Activated B cell treated with CpG ODN at 0.5 μM for 24 hours (primary cell): ENCODE measurements around the gene ACTR3C. TPM values are rescaled to one million over a fixed set of nuclear protein-coding genes. Genes with fewer than 3 reads are reported as not detected.

Experiments used
- ATAC-seq: fragments of 200-7000 bp; cut with Tn5 transposase; one replicate; pipeline ENCODE4 v1.10.0; 2021; ENCODE audit warnings: low read depth, mild to moderate bottlenecking, moderate library complexity
- CTCF ChIA-PET: fragments of 350-600 bp; sonication (Branson Sonifier 250); formaldehyde crosslinking; loops from one replicate; lab custom pipeline; 2021; ENCODE audit warnings: antibody characterized with exemption; lab: Charles Lee
- POLR2A ChIA-PET: fragments of 350-600 bp; sonication (Branson Sonifier 250); formaldehyde crosslinking; loops from one replicate; lab custom pipeline; 2021; ENCODE audit warnings: antibody characterized with exemption; lab: Charles Lee
- DNase-seq: peaks from one replicate; pipeline ENCODE4 v3.0.0; 2022
- H3K27ac Mint-ChIP-seq: one replicate; pipeline ENCODE4 v1.8.0; 2020; ENCODE audit warnings: mixed read lengths
- H3K27me3 Mint-ChIP-seq: one replicate; pipeline ENCODE4 v1.8.0; 2021; ENCODE audit warnings: mixed read lengths
- H3K36me3 Mint-ChIP-seq: one replicate; pipeline ENCODE4 v1.8.0; 2021; ENCODE audit warnings: low read depth, mixed read lengths
- H3K4me1 Mint-ChIP-seq: one replicate; pipeline ENCODE4 v1.8.0; 2021; ENCODE audit warnings: mixed read lengths
- H3K4me3 Mint-ChIP-seq: one replicate; pipeline ENCODE4 v1.8.0; 2020; ENCODE audit warnings: mild to moderate bottlenecking, mixed read lengths
- H3K9me3 Mint-ChIP-seq: one replicate; pipeline ENCODE4 v1.8.0; 2020; ENCODE audit warnings: mixed read lengths
- CTCF ChIP-seq: fragments of 200-600 bp; IDR thresholded peaks from one replicate; pipeline ENCODE4 v1.8.0; 2022; ENCODE audit warnings: antibody characterized with exemption, mild to moderate bottlenecking
- intact Hi-C: fragments of 100-400 bp; cut with micrococcal nuclease; formaldehyde crosslinking; loops from one replicate; pipeline ENCODE4 v1.15.1; 2024
- total RNA-seq: library from RNA; stranded (reverse); gene quantifications from 2 replicates; pipeline ENCODE4 v1.2.3, GENCODE V29; 2022

ACTR3C gene
- total RNA-seq, 1 donor from 2014 or later, result 14.3 TPM

- H3K4me1 Mint-ChIP-seq, result peaks cover 24% of the 10 kb centered on the region
- peak overlapping the region; percentile 68 for H3K27ac Mint-ChIP-seq
- H3K36me3 Mint-ChIP-seq, result no peaks in the 10 kb centered on the region
- no peaks in the 10 kb centered on the region for H3K9me3 Mint-ChIP-seq
- ChIA-PET POLR2A (interaction anchor here (1.0 to 3.4 kb wide), 7 partner anchors 9 to 76 kb away, joined by 3 to 34 read pairs (median 7); partner anchors contain the start of gene REPIN1), CTCF (interaction anchor here (1.4 to 5.1 kb wide), 5 partner anchors 8 to 65 kb away, joined by 3 to 24 read pairs (median 6); a partner anchor contains a TSS)
- intact Hi-C loops, result loop anchor here (2.0 to 10.0 kb wide), 2 partner anchors 34 to 398 kb away; partner anchors contain the start of genes ACTR3C and LRRC61
- no peak for DNase-seq
- TF ChIP-seq CTCF, result no peak
- ATAC-seq, result peak; percentile 72
- no peak overlapping the region for H3K4me3 Mint-ChIP-seq
- no peaks in the 10 kb centered on the region for H3K27me3 Mint-ChIP-seq
Measured at GRCh38 chr7:150357270-150357669, 33.9 kb upstream of the ACTR3C start.

DNA sequence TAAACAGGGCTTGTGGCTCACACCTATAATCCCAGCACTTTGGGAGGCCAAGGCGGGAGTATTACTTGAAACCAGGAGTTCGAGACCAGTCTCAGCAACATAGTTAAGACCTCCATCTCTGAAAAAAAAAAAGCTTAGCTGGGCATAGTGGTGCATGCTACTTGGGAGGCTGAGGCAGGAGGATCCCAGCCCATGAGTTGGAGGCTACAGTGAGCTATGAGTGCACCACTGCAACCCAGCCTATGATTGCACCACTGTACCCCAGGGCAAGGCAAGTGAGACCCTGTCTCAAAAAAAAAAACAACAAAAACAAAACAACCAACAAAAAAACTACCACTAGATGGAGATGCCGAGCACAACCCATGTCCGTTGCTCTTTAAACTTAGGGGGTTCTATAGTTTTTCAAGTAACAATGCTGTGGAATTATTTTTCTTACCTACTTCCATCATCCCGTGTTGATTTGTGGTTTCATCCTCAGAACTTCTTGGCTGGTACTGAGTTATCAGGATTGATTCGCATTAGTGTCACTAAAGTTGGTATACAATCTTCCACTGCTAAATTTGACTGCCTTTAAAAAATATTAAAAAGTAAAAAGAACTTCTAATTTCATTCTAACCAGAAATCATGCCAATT lies 33.0 kb upstream of the ACTR3C start:
- intact Hi-C loops, result loop anchor here (1.0 to 10.0 kb wide), 6 partner anchors 9 to 398 kb away; partner anchors contain the start of genes ACTR3C, LRRC61 and ZNF775
- peak; percentile 31 for TF ChIP-seq CTCF
- Mint-ChIP-seq H3K27me3 (no peaks in the 10 kb centered on the region), H3K4me1 (peaks cover 16% of the 10 kb centered on the region), H3K9me3 (no peaks in the 10 kb centered on the region), H3K36me3 (no peaks in the 10 kb centered on the region), H3K4me3 (no peak overlapping the region), H3K27ac (no peak overlapping the region)
- no peak for DNase-seq
- POLR2A ChIA-PET, result interaction anchor here (0.6 to 3.4 kb wide), 7 partner anchors 9 to 63 kb away, joined by 3 to 34 read pairs (median 3); partner anchors contain the start of gene REPIN1
- CTCF ChIA-PET, result interaction anchor here (0.7 to 5.1 kb wide), 12 partner anchors 9 to 93 kb away, joined by 3 to 24 read pairs (median 5); a partner anchor contains a TSS
- ATAC-seq, result peak; percentile 57

DNA sequence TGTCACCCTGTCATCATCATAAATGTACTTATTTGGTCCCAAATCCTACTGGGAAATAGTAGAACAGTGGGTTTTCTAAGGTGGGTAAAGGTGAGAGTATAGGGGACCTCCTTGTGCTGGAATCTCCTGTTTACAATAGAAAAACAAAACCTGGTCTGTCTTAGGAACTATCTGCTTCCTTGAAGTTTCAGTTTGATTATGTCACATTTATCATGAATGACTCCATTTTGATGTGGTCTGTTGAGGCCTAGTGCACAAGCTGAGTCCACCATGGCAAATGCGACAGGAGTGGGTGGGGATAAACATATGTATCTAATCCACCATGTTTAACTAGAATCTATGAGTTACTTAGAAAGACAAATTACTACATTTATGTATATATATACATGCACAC lies 32.3 kb upstream of the ACTR3C start:
- Mint-ChIP-seq H3K27ac (no peak overlapping the region), H3K4me3 (no peak overlapping the region), H3K4me1 (peaks cover 16% of the 10 kb centered on the region), H3K9me3 (no peaks in the 10 kb centered on the region), H3K27me3 (no peaks in the 10 kb centered on the region), H3K36me3 (no peaks in the 10 kb centered on the region)
- POLR2A ChIA-PET, result interaction anchor here (0.7 to 1.5 kb wide), 6 partner anchors 10 to 66 kb away, joined by 3 to 5 read pairs (median 4); a partner anchor contains a TSS
- DNase-seq (no peak), ATAC-seq (no peak)
- CTCF ChIA-PET, result interaction anchor here (0.7 to 5.1 kb wide), 13 partner anchors 10 to 93 kb away, joined by 3 to 24 read pairs (median 5); a partner anchor contains a TSS
- intact Hi-C loops, result loop anchor here (1.0 to 10.0 kb wide), 6 partner anchors 10 to 399 kb away; partner anchors contain the start of genes ACTR3C, LRRC61 and ZNF775
- no peak for TF ChIP-seq CTCF

GRCh38 chr7:150351587-150352194 lies 28.3 kb upstream of the ACTR3C start:
- H3K4me3 Mint-ChIP-seq, result no peak overlapping the region
- POLR2A ChIA-PET, result no interaction called here
- H3K27ac Mint-ChIP-seq, result no peak overlapping the region
- no peaks in the 10 kb centered on the region for H3K9me3 Mint-ChIP-seq
- no peak for TF ChIP-seq CTCF
- H3K4me1 Mint-ChIP-seq, result peaks cover 5% of the 10 kb centered on the region
- DNase-seq (no peak), ATAC-seq (no peak)
- H3K27me3 Mint-ChIP-seq, result peaks cover 2% of the 10 kb centered on the region
- intact Hi-C loops, result loop anchor here (10.0 kb wide), 1 partner anchor 403 kb away; no protein-coding TSS in a partner anchor
- CTCF ChIA-PET, result no interaction called here
- H3K36me3 Mint-ChIP-seq, result no peaks in the 10 kb centered on the region

DNA sequence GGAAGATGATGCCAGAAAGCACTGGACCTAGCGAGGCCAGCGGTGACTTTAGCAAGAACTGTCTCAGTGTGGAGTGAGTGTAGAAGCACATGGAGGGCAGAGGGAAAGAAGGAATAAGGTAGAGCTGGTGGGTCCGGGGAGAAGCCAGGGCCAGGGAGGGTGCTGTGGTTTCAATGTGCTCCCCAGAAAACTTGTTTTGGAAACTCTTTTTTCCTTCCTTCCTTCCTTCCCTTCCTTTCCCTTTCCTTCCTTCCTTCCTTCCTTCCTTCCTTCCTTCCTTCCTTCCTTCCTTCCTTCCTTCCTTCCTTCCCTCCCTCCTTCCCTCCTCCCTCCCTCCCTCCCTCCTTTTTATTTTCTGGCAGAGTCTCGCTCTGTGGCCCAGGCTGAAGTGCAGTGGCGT lies 23.6 kb upstream of the ACTR3C start:
- POLR2A ChIA-PET, result no interaction called here
- ATAC-seq (no peak), DNase-seq (no peak)
- Mint-ChIP-seq H3K36me3 (no peaks in the 10 kb centered on the region), H3K9me3 (peaks cover 4% of the 10 kb centered on the region), H3K4me1 (peaks cover 2% of the 10 kb centered on the region), H3K27ac (no peak overlapping the region), H3K27me3 (peaks cover 21% of the 10 kb centered on the region), H3K4me3 (no peak overlapping the region)
- no peak for TF ChIP-seq CTCF
- intact Hi-C loops, result no loop called here
- CTCF ChIA-PET, result no interaction called here
